GM18517 (cell line): Measurements from ENCODE around the gene SPNS1.
"Not testable (repeated sequence)": the region's sequence is repeated elsewhere in the genome, so short reads cannot be mapped to it uniquely, and the experiment has no call there.

Experiments
- ATAC-seq: cut with Tn5 transposase; IDR thresholded peaks from one replicate; pipeline ENCODE4 v1.9.1; 2021; ENCODE audit warnings: mild to moderate bottlenecking, moderate library complexity; ENCODE audit not compliant: unreplicated experiment

The SPNS1 gene

GRCh38 chr16:28951410-28951943 lies 23.1 kb upstream of the SPNS1 start:
- no peak for ATAC-seq

- ATAC-seq: no peak
Measured at GRCh38 chr16:28958216-28958615, 16.4 kb upstream of the SPNS1 start.

GRCh38 chr16:28958836-28959235 lies 15.7 kb upstream of the SPNS1 start:
- no peak for ATAC-seq

- no peak for ATAC-seq
Measured at GRCh38 chr16:28964072-28964471, 10.5 kb upstream of the SPNS1 start.

GRCh38 chr16:28964496-28964895 lies 10.1 kb upstream of the SPNS1 start:
- ATAC-seq: no peak

GRCh38 chr16:28967156-28967555 lies 7.4 kb upstream of the SPNS1 start:
- no peak for ATAC-seq

GRCh38 chr16:28969696-28970095 lies 4.9 kb upstream of the SPNS1 start:
- not testable (repeated sequence) for ATAC-seq

GRCh38 chr16:28974007-28974436 lies 556 bp upstream of the SPNS1 start:
- no peak for ATAC-seq

GRCh38 chr16:28975158-28975599 lies 601 bp downstream of the SPNS1 start:
- no peak for ATAC-seq

- ATAC-seq: no peak
Measured at GRCh38 chr16:28977703-28978662, 3.4 kb downstream of the SPNS1 start.

GRCh38 chr16:28980330-28980729 lies 5.8 kb downstream of the SPNS1 start:
- not testable (repeated sequence) for ATAC-seq

- ATAC-seq: no peak
Measured at GRCh38 chr16:28980929-28981328, 6.4 kb downstream of the SPNS1 start.

- no peak for ATAC-seq
Measured at GRCh38 chr16:28981517-28981916, 6.9 kb downstream of the SPNS1 start.

GRCh38 chr16:28982418-28982817 lies 7.8 kb downstream of the SPNS1 start:
- no peak for ATAC-seq

GRCh38 chr16:28982949-28983348 lies 8.4 kb downstream of the SPNS1 start:
- ATAC-seq: no peak

GRCh38 chr16:28983644-28984043 lies 9.1 kb downstream of the SPNS1 start:
- ATAC-seq: no peak

GRCh38 chr16:28984091-28984490 lies 9.5 kb downstream of the SPNS1 start:
- ATAC-seq: no peak

- ATAC-seq: no peak
Measured at GRCh38 chr16:28984619-28985135, 10.1 kb downstream of the SPNS1 start, which contains the start of gene LAT. LAT (plus strand) TSS chr16:28985052; CDS start chr16:28985418, 366 bp downstream.

GRCh38 chr16:28985211-28986041 lies 10.8 kb downstream of the SPNS1 start:
- no peak for ATAC-seq

- no peak for ATAC-seq
Measured at GRCh38 chr16:28986046-28986445, 11.5 kb downstream of the SPNS1 start.

- no peak for ATAC-seq
Measured at GRCh38 chr16:28986492-28986891, 11.9 kb downstream of the SPNS1 start.
